NCI-H187 treated with DMSO at 0.1 percent for 48 hours (cell line): ENCODE data around the gene BOD1L2.

ENCODE experiments used
- DNase-seq: peaks from one replicate; lab custom pipeline; 2025; lab: John Stamatoyannopoulos, UW

The BOD1L2 gene

GRCh38 chr18:57146956-57147636, at the start of gene BOD1L2:
Gene BOD1L2 (plus strand): TSS chr18:57147087. CDS start chr18:57147313, 226 bp downstream.
- DNase-seq, result no peak

GRCh38 chr18:57107140-57107832, 39.6 kb upstream of the BOD1L2 start:
- DNase-seq, result no peak

GRCh38 chr18:57110290-57110689, 36.6 kb upstream of the BOD1L2 start:
- no peak for DNase-seq

DNA sequence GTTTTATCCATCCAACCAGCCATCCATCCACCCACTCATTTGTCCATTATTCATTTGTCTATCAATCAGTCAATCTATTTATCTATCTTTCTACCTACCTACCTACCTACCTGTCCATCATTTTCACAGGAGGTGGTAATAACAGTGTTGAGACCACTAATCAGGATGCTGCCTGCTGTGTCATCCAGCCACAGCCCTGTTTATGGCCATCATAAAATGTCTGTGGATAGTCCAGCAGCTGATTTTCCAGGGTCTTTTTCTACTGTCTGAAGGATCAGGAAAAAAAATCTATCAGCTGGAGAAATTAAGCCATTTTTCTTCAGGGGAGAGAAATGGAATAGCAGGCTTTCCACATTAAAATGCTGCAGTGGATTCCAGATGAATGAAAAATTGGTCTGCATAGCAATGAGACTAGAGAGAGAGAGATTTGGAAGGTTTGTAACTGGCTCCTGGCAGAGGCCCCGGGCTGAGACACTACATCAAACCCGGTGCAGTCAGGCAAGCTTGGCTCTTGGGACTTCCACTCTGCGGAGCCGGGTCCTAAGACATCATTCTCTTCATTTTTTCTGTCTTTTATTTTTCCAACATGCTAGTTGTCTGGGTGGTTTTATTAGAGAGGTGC, 33.0 kb upstream of the BOD1L2 start:
- DNase-seq, result no peak

GRCh38 chr18:57116598-57117132, 30.2 kb upstream of the BOD1L2 start:
- DNase-seq, result no peak

GRCh38 chr18:57121542-57122112, 25.3 kb upstream of the BOD1L2 start:
- DNase-seq, result no peak

GRCh38 chr18:57122936-57123510, 23.9 kb upstream of the BOD1L2 start:
- no peak for DNase-seq

DNA sequence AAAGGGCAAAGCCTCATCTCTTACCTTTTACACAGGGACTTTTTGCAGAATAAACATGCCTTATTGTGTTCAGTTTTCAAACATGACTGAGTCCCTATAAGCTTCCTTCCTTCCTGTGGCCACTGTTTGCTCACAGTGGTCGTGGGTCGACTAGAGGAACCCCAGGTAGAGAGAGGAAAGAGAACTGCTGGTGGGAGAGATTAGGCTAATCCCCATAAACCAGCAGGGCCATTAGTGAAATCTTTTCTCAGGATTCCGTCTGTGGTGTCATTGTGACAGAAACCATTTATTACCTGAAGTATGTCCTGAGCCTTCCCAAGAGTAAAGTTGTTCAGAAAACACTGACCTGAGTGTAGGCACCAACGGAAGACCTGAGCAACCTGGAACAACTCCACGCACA, 21.3 kb upstream of the BOD1L2 start:
- DNase-seq, result no peak

DNA sequence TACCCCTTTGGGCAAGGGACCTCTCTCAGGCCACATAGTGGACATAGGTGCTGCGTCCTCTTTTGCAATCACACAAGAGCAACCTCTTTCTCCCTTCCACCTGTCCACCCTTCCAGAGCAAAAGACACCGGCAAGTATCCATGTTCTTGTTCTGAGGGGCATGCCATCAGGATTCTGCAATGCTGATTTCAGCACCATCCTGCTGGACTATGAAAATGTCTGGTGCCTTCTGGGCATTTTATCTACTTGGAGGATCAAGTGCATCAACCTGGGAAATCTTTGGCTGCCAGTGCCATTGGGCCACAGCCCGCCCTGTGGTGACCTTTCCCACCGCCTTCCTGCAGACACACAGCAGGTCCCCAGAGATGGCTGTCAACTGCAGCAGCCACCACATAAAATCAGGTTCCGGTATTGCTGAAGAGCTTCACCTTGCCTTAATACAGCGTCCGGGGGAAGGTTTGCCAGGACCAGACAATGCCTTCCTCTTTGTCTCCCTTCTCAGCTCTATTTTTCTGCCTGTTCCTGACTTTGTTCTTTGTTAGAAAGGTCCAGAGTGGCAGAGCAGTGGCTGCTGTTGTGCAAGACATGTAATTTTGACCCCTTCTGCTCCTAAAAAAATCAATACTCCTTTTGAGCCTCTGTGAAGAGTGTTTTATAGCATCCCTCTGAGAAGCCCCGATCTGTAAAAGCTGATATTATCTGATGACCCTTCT, 18.5 kb upstream of the BOD1L2 start:
- no peak for DNase-seq

- no peak for DNase-seq
Observed at GRCh38 chr18:57131101-57131500, 15.8 kb upstream of the BOD1L2 start.

DNA sequence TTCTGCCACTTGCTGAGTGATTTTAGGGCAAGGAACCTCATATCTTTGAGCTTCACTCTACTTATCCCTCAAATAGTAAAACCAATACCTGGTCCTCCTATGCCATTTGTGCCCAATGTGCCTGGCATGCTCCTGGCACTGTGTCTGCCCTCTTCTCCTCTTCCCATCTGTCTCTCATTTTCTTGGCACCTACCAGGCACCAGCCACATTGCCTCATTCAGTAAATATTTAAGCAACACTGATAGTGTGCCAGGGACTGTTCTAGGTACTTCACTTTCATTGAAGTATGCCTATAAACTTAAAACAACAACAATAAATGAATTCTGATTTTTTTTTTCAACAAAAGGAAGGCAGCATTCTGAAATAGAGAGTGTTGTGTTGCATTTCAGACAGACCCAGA, 15.1 kb upstream of the BOD1L2 start:
- DNase-seq, result no peak

DNA sequence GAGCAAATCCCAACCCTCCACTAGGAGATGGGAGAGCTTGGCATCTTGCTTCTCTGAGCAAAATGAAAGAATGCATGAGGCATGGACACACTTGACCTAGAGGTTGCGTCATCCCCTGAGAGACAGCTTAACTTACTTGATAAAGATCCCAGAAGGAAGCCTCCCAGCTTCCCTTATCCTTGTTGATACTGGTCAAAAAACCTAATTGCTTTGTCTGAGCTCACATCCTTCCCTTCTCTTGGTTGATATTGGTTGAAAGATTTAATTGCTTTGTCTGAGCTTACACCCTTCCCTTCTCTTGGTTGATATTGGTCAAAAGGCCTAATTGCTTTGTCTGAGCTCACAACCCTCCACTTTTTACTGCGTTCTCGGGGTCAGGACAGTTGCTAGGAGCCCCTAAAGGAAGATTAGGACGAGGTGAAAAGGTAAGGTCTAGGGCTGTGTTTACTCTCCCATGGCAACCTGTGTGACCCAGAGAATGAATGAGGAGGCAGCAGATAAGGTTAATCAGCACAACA, 12.2 kb upstream of the BOD1L2 start:
- DNase-seq, result no peak

- no peak for DNase-seq
Observed at GRCh38 chr18:57135699-57136098, 11.2 kb upstream of the BOD1L2 start.

- no peak for DNase-seq
Observed at GRCh38 chr18:57137847-57138246, 9.0 kb upstream of the BOD1L2 start.

DNA sequence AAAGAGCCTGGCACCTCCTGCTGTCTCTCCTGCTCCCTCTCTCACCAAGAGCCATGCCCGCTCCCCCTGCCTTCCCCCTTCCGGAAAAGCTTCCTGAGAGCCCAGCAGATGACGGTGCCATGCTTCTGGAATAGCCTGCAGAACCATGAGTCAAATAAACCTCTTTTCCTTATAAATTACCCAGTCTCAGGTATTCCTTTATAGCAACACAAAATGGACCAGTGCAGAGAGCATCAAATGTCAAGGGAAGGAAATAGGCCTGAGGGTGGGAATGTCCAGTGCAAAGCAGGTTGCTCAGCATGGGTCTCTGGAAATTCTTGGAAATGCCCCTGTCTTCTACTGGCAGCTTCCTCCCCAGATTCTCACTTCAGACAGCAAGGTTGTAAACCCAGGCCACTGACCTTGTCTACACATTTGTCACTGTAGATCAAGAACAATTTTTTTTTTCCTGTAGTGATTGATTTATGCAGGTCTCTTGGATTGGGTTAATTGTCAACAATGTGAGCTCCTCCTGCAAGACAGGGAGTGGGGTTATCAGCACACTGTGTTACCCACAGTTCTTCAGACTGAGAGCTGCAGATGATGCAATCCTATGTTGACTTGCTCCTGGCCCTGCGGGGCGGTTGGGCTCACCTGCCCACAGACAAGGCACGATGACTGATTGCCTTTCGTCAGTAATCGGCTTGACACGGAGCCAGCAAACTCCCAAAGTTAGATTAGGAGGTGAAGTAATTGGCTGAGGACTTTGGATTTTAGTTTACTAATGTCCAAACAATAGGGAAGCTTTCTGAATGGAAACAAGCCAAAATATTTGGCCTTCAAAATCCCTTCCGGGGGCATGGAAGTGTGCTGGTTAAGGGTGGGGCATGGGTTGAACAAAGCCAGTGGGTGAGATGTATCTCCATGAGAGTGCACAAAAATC, 5.4 kb upstream of the BOD1L2 start:
- DNase-seq, result no peak

DNA sequence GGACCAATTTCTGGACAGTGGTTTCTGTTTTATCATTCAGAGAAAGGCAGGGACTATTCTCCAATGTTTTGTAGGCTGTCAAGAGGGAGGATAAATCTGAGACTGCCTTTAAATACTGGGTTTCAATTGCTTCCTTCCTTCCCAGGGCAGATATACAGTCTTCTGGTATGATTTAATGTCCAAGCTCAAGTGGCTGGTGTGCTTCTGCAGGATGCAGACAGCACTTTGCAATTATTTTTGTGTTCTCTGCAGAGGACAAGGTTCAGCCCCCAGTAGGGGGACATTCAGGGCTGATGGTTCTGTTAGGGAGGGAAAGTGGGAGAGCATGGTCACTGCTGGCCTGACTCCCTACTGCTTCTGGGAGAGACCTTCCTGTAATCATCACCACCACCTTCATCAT, 4.6 kb upstream of the BOD1L2 start:
- no peak for DNase-seq

DNA sequence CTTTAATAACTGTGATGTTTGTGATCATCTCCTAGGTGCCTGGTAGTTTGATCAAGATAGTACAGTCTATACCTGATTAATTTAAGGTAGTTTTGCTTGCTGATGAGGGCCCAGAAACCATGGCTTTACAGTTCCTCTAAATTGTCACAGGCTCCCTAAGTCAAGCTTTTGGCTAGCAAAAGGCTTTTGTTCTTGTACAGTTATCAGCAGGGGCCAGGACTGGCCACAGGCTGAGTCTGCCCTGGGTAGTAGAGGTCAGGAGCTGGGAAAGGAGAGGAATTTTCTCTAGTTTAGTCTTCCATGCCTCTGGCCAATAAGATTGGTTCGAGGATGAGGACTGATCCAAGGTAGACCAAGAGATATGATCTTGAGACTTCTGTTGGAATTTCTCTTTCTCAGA, 3.6 kb upstream of the BOD1L2 start:
- DNase-seq, result no peak

- DNase-seq, result no peak
Observed at GRCh38 chr18:57148263-57148662, 1.4 kb downstream of the BOD1L2 start.

DNA sequence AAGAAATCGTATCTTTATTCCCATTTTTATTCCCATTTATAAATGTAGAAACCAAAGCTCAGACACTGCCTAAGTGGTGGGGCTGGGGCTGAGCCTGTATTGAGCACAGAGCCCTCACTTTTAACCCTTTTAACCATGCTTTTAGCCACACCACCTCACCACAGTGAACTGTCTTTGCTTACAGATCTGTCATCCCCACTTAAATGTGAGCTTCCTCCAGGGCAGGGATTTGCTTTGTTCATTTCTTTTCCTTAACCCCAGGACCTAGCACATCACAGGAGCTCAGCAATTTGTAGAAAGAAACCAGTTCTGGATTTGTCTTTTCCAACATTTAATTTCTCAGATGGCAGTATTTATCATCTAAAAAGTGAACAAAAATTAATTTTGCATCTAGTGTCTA, 2.2 kb downstream of the BOD1L2 start:
- no peak for DNase-seq

- DNase-seq, result no peak
Observed at GRCh38 chr18:57149531-57149930, 2.6 kb downstream of the BOD1L2 start.
